GM12891 (cell line): ENCODE measurements around the gene DVL1.

Source experiments
- DNase-seq: peaks from one replicate; pipeline ENCODE4 v3.0.0; 2011; ENCODE audit warnings: low spot score; ENCODE audit not compliant: insufficient read length
- FAIRE-seq: peaks from 2 replicates; lab custom pipeline; 2011; peaks lifted over from hg19 to GRCh38; lab: Jason Lieb, UNC
- PAX5 ChIP-seq: IDR thresholded peaks from 2 replicates; pipeline ENCODE4 v1.6.1; 2011; ENCODE audit warnings: low read length, moderate library complexity, mild to moderate bottlenecking; ENCODE audit not compliant: insufficient read depth, severe bottlenecking
- POLR2A ChIP-seq: IDR thresholded peaks from 2 replicates; pipeline ENCODE4 v1.6.1; 2011; ENCODE audit warnings: low read depth, low read length, control low read depth
- POLR2AphosphoS5 ChIP-seq: IDR thresholded peaks from 2 replicates; pipeline ENCODE4 v1.6.1; 2011; ENCODE audit warnings: low read depth, low read length, control low read depth
- POU2F2 ChIP-seq: IDR thresholded peaks from 2 replicates; pipeline ENCODE4 v1.6.1; 2011; ENCODE audit warnings: low read depth, mild to moderate bottlenecking, control low read depth, low read length, moderate library complexity
- SPI1 ChIP-seq: IDR thresholded peaks from 2 replicates; pipeline ENCODE4 v1.6.1; 2011; ENCODE audit warnings: low read depth, low read length, control low read depth
- TAF1 ChIP-seq: IDR thresholded peaks from 2 replicates; pipeline ENCODE4 v1.6.1; 2011; ENCODE audit warnings: low read depth, low read length, control low read depth

Gene DVL1

GRCh38 chr1:1348420-1349255, 580 bp downstream of the DVL1 start:
- DNase-seq = no peak
- peak; percentile 66 for FAIRE-seq
- TF ChIP-seq POLR2AphosphoS5 (no peak), POLR2A (no peak), TAF1 (no peak), SPI1 (no peak), PAX5 (peak; percentile 67)

GRCh38 chr1:1347663-1348419, 1.4 kb downstream of the DVL1 start:
- no peak for TF ChIP-seq POLR2AphosphoS5
- no peak for TF ChIP-seq PAX5
- no peak for TF ChIP-seq POLR2A
- no peak for TF ChIP-seq SPI1
- no peak for TF ChIP-seq POU2F2
- TF ChIP-seq TAF1 = no peak
- DNase-seq = no peak
- no peak for FAIRE-seq

DNA sequence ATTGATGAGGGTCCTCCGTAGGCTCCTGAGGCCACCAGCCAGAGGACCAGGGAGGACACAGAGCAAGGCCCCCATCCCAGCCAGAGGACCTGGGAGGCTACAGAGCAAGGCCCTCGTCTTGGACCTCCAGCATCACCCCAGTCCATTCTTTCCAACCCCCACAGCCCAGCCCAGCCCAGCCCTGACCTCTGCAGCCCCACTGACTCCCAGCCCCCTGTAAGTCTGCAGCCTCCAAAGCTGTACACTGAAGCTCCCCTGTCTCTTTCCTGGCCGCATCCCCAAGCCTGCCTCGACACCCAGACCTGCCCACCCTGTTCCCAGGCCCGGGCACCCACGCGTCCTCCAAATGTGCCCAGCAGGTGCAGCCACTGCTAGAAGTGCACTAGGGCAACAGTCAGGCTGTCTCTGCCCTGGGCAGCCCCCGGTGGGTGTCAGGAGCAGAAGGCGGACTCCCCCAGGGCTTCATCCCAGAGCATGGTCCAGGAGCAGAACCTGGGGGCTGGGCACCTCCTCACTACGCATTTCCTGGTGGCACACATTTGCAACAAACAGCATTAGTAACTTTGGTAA, 2.1 kb downstream of the DVL1 start:
- no peak for FAIRE-seq
- DNase-seq = no peak
- TF ChIP-seq POU2F2 (no peak), SPI1 (no peak), TAF1 (no peak), PAX5 (no peak), POLR2A (no peak), POLR2AphosphoS5 (no peak)

GRCh38 chr1:1346501-1346890, 2.7 kb downstream of the DVL1 start:
- TF ChIP-seq POLR2A = no peak
- no peak for TF ChIP-seq TAF1
- no peak for TF ChIP-seq POLR2AphosphoS5
- no peak for TF ChIP-seq PAX5
- no peak for TF ChIP-seq SPI1
- no peak for TF ChIP-seq POU2F2

DNA sequence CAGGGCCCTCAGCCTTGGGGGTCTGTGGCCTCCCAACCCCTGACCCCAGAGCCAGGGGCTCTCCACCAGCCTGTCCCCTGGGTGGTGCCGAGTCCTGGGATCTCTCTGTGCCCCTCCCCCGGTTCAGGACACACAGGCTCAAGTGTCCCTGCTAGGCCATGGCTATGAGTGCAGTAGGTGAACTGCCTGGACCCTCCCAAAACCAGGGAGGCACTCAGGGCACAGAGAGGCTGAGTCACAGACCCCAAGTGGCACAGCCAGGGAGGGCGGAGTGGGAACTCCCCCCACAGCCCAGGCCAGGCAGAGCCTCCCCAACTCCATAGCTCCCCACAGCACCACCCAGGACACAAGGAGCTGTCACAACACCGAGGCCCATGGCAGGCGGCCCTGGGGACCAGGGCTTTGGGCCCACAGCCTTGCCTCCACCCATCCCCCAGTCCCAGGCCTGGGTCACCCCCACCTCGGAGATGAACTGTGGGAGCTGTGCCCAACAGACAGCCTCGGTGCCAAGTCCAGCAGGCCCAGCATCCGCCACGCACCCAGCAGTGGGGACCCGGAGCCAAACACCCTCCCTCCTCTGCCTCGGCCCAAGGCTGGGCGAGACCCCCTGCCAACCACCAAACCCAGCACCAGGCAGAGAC, 3.2 kb downstream of the DVL1 start:
- no peak for DNase-seq
- TF ChIP-seq POU2F2 (no peak), TAF1 (no peak), PAX5 (no peak)
- no peak for FAIRE-seq

More at GRCh38 chr1:1346501-1346890, 2.7 kb downstream of the DVL1 start:
- FAIRE-seq = no peak
- no peak for DNase-seq

DNA sequence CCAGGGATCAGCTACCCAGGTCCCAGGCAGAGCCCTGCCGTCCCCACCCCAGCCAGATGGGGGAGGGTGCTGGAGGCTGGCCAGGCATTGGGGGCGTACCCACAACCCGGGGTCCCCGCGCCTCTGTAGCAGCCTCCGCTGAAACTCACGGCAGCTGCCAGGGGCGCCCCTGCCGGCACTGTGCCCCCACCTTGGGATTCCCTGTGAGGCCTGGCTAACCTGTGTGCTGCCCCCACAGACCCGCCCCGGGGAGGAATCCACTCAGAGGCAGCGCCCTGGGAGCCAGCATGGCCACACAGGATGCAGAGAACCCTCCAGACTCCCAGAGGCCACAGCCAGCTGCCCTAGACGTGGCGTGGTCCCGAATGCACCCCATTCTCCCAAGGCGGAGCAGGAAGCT, 3.8 kb downstream of the DVL1 start:
- no peak for DNase-seq
- FAIRE-seq = no peak
- TF ChIP-seq POLR2AphosphoS5 (no peak), POLR2A (no peak), SPI1 (no peak), POU2F2 (no peak), TAF1 (no peak), PAX5 (no peak)

- DNase-seq = no peak
- no peak for TF ChIP-seq POLR2A
- TF ChIP-seq POLR2AphosphoS5 = no peak
- TF ChIP-seq PAX5 = no peak
- TF ChIP-seq SPI1 = no peak
- TF ChIP-seq TAF1 = no peak
- no peak for TF ChIP-seq POU2F2
- FAIRE-seq = no peak
Measured at GRCh38 chr1:1344655-1345361, 4.4 kb downstream of the DVL1 start.

- DNase-seq (no peak), FAIRE-seq (no peak)
Measured at GRCh38 chr1:1343811-1344421, 5.3 kb downstream of the DVL1 start.

More at GRCh38 chr1:1343811-1344421, 5.3 kb downstream of the DVL1 start:
- TF ChIP-seq TAF1 = no peak
- TF ChIP-seq SPI1 = no peak
- TF ChIP-seq POLR2A = no peak
- TF ChIP-seq POU2F2 = no peak
- TF ChIP-seq POLR2AphosphoS5 = no peak
- no peak for TF ChIP-seq PAX5
